NCI-H1436 (cell line): Measurements from ENCODE around the gene PTPRK.

ENCODE experiments used
- DNase-seq: peaks from one replicate; lab custom pipeline; 2025; lab: John Stamatoyannopoulos, UW

The PTPRK gene

DNA sequence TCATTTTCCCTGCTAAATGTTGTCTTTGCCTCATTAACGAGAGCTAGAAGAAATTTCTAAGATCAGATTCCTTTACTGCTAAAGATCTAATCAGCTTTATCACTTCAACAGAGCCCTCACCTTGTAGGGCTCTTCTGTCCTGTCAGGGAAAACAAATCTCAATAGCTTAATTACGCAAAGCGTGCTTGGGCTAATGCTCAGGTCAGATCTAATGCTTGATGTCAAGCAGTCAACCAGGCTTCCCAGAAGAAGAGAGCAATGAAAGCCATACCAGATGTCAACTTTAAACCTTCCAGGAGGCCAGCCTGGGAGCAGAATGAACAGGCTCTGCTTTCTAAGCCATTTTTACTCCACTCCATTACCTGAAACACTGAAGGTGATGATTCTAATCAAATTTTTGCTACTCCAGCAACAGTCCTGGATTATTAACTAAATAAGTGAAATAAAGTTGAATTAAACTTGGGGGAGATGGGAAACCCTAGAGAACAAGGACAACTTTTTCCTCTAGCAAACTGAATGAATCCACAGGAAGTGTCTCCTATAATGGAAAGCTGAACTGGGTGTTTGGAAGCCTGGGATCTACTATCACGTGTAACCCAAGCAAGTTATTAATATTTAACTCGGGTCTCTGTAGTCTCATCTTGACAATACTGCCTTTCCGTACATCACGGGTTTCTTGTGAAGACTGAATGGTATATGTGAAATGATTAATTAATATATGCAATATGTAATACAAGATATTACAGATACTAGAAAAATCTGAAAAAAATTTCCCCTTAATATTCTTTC lies 273.7 kb downstream of the PTPRK start:
- DNase-seq: no peak

DNA sequence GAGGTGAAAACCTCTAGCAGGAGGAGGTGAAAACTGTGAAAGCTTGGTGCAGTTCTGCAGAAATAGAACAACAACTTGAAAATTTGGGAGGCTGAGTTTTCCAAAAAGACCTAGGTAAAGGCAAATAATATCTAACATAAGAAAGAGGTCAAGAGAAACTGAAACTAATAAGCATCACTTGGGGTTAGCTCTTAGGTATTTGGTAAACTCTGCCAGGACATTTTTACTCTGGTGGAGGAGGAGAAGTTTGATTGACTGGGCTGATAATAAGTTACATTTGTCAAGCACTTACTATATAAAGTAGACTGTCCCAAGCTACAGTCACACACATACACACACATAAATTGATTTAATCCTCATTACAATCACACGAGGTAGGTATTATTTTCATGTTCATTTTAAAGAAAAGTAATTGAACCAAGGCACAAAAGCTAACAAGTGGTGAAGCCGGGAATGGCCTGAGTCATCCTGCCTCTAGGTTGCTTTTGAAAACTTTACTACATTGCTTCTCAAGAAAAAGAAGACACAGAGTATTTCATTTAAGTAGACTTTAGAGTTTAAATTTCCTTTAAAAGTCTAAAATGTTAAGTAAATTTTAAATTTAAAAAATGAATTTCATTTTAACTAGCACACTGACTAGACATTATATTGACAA lies 275.5 kb downstream of the PTPRK start:
- no peak for DNase-seq

DNA sequence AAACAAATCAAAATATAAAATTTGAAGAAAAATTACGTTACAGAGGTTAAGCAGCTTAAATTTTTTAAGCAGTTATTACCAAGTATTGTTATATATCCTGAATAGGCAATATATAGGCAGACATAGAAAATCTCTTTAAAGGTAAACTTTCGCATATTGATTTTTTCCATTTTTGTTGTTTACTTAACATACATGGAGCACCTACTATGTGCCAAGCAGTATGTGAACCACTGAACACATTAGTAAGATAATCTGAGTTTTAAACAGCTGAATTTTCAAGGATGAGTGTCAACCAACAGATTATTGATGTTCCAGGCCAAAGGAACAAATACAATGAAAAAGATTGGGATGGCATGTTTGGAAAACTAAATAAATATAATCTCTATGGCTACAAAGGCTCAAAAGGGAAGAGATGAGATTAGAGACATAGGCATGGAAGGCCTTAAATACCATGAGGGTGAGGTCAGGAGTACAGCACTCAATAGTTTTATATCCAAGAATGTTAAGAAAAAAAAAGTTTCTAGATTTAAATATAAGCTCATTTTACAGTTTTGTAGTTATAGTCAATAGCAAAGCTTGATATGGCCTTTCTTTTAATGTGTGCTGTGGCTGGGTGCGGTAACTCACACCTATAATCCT lies 277.5 kb downstream of the PTPRK start:
- DNase-seq: no peak

DNA sequence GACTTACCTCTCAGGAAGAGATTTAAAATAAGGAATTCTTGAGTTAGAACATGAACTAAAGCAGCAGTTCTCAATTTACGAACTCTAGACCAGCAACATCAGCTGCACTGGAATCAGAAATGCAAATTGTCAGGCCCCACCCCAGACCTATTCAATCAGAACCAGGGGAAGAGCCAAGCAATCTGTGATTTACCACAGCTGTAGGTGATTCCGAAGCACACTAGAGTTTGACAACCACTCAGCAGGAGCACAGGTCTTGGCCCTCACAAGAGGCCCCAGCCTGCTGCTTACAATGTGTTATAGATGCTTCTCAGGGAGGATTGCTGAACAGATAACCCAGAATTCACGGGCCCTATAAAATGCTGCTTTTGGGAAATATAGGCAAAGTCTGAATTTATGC lies 279.2 kb downstream of the PTPRK start:
- DNase-seq: no peak

DNA sequence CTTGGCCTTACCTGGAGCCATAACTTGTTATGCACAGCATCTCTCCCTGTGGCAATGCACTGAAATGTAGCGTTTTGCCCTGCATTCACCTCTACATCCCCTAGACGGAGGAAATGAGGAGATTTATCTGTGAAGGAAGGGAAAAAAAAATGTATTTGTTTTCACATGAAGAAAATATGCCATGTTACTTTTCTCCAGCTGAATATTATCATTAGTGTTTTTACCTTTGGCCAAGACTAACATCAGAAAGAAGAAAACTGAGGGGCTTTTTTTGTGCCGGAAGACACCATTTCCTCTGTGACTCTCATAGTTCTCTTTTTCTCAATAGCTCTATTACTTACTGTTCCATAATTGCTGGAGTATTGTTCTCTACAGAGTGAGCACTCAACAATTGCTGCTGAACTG lies 280.4 kb downstream of the PTPRK start:
- peak; percentile 16 for DNase-seq

DNA sequence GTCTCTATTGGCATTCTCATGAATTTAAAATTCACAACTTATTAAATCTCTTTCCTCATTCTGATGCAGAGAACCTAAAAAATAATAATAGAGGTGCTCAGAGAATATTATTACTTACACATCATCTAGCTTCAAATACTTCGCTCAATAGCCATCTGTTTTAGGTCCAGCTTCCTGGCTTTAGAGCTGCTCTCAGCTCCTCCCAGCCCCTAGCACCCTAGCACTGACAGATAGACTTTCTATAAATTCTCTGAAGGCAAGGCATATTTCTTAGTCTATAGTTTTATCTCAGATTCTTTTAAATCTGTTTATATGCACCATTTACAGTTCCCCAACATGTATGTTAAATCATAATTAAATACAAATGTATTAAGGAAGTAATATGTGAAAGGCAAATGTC lies 281.3 kb downstream of the PTPRK start:
- DNase-seq: no peak

DNA sequence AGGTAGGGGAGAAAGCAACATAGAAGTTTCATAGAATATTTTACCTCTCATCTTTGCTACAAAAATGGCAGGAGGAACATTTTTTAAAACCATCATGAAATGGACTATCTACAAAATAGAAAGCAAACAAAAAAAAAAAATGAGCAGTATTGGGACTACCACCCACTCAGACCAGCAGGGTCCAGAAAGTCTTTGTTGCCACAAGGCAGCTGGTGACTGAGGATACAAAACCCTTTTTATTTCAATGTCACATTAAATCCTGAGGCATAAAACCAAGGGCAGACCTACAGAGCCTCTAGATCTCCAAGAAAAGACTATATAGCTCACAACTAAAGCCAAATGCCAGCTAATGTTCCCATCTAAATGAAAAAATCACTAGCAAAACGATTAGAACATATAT lies 282.2 kb downstream of the PTPRK start:
- no peak for DNase-seq

DNA sequence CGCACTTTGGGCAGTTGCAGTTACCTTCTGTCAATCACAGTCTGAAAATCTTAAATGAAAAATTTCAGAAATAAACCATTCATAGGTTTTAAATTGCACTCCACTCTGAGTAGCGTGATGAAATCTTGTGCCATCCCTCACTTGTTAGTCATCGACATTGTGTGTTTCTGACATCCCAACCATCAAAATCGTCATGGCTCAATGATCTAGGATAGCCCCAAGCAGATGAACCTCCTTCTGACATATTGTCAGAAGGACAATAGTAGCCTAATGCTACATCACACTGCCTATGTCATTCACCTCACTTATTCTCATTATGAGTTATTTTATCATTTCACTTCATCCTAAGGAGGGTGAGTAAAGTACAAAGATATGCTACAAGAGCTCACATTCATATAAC lies 284.8 kb downstream of the PTPRK start:
- no peak for DNase-seq

DNA sequence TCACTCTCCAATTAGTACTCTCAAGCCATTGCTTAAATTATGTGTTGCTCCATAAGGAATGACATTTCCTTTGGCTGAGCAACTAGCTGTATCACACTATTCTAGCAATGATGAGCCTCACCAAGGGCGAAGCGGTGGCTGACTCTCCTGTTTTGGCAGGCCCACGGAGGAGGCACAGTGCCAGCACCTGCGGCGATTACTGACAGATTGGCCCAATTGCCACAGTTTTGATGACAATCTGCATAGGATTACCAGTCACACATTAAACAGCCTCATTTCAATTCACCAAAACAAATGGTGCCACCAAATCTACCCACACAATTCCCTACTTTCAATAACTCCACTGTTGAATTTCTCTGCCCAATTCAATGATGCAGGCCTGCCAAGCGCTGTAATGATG lies 286.9 kb downstream of the PTPRK start:
- DNase-seq: no peak

DNA sequence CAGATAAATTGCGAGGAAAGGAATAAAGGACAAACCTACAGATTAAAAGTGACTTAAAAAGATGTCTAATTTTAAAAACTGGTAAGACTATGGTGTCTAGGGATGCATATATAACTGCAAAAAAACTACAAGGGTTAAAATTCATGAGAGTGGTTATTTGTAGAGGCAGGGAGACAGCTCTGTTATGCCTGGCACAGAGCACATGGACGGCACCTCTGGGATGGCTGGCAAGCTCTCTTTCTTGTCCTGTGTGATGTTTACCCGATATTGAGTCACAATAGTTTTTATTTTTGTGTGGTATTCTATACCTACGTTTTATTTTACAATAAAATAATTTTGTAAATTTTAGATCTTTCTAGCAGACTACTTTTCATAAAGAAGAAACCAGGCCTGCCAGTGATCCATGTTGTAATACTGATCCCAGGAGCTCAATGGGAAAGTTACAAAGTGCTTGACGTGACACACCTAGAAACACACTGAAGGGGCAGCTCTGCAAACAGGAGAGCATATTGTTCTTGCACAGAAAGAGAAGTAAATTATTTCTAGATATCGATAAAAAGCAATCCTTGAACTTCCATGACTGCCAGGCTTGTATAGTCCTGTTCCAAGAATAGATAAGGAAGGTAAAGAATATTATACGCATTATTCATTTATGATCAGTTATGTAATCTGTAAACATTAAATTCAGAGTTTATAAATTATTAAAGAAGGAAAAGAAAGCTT lies 290.0 kb downstream of the PTPRK start:
- no peak for DNase-seq

DNA sequence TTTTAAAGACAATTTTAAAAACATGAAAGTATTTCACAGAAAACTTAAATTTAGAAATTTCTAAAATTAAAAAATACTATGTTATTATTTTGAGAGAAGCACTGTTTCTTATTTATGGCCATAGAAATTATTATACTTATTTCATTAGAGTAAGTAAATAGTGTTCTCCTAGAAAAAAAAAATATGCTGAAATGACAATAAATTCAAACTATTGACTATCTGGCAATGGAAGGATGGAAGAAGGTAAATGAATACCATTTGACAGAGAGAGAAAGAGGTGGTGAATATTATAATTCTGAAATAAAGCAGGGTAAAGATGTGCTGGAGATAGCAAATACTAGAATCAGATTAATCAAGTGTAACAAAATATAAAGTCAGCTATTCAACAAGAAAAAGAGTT lies 294.8 kb downstream of the PTPRK start:
- DNase-seq: no peak

DNA sequence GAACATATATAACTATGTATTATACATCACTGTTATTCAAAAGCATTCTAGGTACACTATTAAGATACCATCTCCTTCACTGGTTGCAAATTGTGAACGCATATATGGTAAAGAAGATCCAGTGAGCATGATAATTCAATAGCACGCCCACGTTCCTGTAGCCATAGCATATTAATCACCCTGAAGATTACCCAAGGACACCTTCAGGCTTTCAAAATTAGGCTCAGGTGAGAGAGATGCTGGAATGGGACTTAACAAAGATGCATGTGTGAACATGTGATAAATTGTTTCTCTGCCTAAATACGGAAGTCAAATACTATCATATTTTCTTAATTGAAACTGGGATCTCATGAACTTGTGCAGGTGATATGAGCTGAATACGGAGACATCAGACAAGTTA lies 303.5 kb downstream of the PTPRK start:
- no peak for DNase-seq

DNA sequence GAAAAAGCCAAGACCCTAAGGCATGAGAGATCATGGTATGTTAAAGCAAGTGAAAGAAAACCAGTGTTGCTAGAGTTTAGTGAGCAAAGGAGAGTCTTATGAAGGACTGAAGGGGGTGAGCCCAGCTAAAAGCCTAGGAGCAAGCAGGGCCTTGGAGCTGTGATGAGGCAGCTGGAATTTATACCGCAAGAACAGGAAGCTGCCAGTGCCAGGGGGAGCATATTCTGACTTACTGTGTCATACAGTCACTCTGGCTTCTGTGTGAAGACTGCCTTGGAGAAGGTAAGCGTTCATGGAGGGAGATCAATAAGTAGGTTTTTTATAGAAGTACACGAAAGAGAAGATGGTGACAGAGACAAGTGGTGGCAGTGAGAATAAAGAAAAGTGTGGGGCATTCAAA lies 310.6 kb downstream of the PTPRK start:
- DNase-seq: no peak

DNA sequence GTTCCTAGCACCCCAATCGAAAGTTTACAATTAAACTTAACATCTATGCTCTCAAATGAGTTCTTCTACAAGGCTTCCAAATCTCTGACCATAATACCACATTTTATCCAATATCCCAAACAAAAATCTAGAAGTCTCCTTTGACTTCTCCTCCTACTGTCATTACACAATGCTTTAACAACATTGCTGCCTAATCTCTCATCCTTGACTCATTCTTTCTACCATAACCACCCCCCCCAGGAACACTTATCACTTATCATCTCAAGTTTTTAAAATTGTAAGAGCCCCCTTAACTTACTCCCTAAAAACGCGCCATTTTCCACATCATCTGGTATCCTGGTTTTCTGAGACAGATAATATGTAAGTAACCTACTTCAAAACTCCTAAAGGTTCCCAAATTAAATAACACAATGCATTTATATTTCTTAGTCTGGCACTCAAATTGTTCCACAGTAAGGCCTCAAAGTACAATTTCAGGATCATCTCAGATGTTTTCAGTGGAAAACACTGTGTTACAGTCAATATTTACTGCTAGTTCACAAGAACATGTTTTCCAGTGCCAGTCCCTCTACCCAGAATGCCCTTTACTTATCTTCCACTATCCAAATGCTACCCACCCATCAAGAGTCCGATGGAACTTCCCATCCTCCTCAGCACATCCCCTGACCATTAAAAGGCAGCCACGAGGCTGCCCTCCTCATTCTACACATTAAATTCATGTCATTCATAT lies 311.4 kb downstream of the PTPRK start:
- no peak for DNase-seq

DNA sequence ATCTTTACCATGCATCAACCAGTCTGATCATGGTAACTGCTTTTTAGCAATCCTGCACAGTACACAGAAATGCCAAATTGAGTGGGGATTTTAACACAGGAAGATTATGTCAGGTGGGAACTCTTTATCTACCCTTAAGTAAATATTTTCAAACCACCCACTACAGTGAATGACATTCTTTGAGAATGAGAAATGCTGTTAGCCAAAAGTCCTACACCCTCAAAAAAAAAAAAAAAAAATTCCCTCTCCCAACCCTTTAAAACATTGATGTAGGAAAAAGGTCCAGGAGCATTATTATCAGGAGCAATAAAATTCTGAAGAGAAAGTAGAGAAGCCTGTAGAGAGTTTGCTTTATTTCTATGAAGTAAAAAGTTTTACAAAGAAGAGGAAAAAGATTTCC lies 312.3 kb downstream of the PTPRK start:
- DNase-seq: no peak

DNA sequence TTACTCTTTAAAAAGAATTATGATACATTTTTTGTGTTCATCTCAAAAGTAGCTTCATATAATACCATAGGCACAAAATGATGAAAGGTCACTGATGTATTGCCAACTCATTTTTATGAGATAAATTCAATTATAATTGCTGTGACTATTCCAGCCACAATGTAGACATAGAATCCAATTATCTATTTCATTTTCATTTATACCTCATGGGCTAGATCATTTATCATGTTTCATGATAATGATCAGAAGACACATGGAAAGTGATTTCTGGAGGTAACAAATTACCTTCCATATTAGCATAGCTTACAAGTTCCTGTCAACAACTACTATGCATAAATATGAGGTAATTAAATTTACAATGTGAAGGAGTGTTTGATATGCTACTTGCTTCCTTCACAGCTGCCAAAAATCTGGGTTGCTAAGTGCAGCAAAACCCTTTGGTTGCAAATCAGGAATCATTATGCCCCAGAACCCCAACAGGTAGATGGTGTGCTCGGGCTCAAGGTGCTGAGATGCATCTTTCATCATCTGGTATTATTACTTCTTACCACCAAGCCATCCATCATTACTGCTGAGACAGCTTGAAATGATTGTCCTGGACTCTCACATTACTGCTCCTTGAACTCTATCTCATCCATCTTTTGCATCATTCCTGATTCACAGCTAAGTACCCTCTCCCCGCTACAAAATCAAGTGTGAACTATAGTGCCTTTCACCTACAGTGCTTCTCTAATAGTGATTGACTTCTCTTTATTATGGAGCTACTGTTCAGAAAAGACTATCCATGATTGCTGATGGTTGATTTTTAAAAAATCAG lies 313.6 kb downstream of the PTPRK start:
- no peak for DNase-seq

DNA sequence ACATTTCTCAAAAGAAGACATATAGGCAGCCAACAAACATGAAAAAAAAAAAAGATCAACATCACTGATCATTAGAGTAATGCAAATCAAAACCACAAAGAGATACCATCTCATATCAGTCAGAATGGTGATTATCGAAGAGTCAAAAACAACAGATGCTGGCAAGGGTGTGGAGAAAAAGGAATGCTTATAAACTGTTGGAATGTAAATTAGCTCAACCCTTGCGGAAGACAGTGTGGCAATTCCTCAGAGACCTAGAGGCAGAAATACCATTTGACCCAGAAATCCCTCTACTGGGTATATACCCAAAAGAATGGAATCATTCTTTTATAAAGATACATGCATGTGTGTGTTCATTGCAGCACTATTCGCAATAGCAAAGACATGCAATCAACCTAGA lies 315.8 kb downstream of the PTPRK start:
- no peak for DNase-seq

DNA sequence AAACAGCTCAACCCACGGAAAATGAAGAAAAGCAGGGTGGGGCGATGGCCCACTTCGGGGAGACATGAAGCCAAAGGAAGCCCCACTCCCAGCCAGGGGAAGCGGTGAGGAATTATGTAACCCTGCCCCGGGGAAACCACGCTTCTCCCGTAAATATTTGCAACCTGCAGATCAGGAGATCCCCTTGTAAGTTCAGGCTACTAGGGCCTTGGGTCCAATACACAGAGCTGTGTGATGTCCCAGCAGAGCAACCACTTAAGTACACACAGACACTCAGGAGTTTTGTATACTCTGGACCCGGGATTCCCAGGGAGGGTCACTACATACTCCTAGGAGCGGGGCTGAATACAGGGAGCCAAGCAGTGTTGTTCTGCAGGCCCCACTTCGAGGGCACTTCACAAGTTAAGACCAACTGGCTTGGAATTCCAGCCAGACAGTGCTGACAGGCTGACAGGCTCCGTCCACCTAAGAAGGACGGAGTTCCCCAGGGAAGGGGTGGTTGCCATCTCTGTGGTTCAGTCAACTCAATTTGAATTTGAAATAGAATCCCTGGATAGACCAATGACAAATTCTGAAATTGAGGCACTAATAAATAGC lies 318.1 kb downstream of the PTPRK start:
- no peak for DNase-seq

DNA sequence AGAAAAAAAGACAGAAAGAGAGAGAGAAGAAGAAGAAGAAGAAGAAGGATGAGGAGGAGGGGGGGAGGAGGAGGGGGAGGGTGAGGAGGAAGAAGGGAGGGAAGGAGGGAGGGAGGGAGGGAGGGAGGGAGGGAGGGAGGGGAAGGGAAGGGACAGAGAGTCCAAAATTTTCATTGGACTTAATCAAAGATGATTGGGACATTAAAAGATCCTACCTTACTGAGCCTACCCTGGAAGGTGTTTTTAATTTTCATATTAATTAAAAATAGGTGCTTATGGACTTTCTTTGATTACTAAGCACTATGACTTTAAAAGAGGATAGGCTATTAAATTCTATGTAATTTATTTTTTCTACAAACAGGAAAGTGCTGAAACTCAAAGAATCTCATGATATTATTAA lies 319.6 kb downstream of the PTPRK start:
- DNase-seq: no peak

DNA sequence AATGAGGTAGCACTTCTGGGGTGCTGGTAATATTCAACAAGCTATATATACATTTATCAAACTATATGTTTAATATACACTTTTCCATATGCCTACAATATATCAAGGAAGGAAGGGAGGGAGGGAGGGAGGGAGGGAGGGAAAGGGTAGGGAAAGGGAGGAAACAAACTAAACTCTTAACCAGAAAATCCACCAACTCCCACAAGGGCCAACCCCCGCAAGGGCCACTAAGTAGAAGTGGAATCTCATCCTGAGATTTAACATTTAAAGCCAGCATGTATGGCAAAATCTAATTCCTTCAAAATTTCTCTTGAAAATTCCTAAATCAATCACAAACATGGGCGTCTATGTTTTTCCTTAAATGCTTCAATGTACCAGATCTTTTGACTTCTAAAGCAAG lies 320.9 kb downstream of the PTPRK start:
- no peak for DNase-seq

DNA sequence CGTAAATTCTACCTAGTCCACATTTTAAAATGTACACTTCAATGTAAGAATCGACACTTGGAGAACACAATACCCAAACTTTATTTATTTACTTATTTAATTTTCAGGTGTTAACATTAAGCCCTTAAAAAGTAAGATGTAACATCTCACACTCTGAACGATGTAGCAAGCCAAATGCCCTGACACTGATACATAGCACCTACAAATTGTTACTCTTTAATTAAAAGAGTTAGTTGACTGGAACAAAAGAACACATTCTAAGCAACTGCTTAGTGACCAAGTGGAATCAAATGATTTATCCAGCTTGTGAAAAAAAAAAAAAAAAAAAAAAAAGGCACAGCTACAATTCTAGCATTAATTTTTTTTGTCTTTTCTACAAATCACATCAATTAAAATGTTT lies 327.4 kb downstream of the PTPRK start:
- no peak for DNase-seq
